HG03469 (cell line): ENCODE measurements around the gene ZNF416.

Source experiments
- ATAC-seq: cut with Tn5 transposase; IDR thresholded peaks from one replicate; pipeline ENCODE4 v1.9.1; 2021; ENCODE audit warnings: mild to moderate bottlenecking, moderate library complexity, moderate number of reproducible peaks; ENCODE audit not compliant: unreplicated experiment

Gene ZNF416

GRCh38 chr19:57559404-57560025 is 19.2 kb downstream of the ZNF416 start, which contains the start of gene ZNF550:
TSS of gene ZNF550 (minus strand) at chr19:57559863. CDS start at chr19:57559682, 181 bp downstream.
- ATAC-seq = no peak

- ATAC-seq = no peak
Measured at GRCh38 chr19:57559008-57559403, 19.7 kb downstream of the ZNF416 start.

- no peak for ATAC-seq
Measured at GRCh38 chr19:57558525-57558924, 20.2 kb downstream of the ZNF416 start.

DNA sequence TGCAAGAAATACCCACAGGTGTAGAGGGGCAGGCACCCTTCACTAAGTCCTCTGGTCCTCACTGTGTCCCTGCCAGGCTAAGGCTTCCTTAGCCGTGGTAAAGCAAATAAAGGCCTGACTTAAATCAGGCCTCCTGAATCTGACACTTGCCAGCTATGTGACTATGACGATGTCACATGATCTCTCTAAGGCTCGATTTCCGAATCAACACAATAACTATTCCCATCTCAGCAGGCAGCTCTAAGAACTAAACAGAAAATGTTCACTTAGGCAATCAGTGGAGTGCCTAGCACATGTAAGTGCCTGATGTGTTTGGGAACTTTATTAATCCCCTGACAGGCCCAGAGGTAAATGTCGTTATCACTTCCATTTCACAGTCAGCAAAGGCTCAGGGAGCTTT is 21.1 kb downstream of the ZNF416 start:
- no peak for ATAC-seq

DNA sequence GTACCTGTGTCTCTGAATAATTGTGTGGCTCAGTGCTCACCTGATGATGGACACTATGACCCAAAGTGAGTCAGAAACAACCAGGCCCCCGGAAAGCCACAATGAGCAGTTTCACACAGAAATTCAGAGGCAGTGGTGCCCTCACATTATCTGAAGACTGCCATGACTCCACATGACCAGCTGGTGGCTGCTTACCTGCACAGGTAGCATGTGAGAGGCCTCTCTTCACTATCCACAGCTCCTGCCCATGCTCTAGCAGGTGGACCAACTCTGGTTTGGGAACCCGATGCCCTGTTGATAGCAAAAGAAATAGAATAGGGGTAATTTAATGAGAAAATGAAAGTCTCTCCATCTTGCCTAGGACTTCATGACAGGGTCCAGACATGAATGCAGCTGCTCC is 26.3 kb downstream of the ZNF416 start:
- no peak for ATAC-seq

- no peak for ATAC-seq
Measured at GRCh38 chr19:57546513-57546912, 32.2 kb downstream of the ZNF416 start.

DNA sequence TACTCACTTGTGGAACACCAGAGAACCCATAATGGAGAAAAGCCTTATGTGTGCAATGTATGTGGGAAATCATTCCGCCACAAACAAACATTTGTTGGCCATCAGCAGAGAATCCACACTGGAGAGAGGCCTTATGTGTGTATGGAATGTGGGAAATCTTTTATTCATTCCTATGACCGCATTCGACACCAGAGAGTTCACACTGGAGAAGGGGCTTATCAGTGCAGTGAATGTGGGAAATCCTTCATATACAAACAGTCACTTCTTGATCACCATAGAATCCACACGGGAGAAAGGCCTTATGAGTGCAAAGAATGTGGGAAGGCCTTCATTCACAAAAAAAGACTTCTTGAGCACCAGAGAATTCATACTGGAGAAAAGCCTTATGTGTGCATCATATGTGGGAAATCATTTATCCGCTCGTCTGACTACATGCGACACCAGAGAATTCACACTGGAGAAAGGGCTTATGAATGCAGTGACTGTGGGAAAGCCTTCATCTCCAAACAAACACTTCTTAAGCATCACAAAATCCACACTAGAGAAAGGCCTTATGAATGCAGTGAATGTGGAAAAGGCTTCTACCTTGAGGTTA is 40.7 kb downstream of the ZNF416 start:
- no peak for ATAC-seq

DNA sequence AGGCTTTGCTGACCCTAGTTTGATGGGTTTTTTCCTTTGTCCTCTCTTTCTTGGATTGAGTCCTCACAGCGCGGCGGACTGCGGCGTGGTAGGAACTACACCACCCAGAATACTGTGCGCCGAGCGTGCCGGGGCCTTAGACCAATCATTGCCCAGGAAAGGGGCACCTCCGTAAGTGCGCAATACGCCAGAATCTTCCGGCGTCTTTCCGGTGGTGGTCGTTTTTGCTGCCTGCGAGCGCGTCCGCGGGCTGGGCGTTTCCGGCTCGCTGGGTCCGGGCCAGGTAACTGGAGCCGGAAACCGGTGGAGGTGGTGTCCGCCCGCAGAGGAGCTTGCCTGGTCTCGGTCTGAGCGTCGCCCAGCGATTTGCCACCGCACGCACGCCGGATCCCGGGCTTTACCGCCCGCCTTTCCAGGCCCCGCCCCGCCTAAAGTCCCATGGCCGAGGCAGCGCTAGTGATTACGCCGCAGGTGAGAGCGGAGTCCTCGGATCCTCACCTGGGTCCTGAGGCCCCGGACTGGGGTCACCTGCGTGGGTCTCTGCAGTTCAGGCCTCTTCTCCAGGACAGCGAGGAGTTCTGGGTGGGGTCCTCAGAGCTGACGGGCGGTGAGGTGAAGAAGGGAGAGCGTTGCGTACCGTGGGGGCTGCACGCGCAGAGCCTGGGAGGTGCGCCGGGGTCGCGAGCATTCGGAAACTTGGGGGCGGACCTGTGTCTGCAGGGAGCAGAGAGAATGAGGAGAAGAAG is 51.4 kb downstream of the ZNF416 start, which contains the start of gene ZNF549:
Gene ZNF549 (plus strand): TSS at position 221 of the 746 bp plus-strand sequence. CDS start 218 bp downstream, at position 439.
- ATAC-seq = peak; percentile 94
